Hepatocyte (in vitro differentiated cells): ENCODE data around the gene ITGA1. TPM values are rescaled to one million over a fixed set of nuclear protein-coding genes. Genes with fewer than 3 reads are reported as not detected.

Experiments used
- DNase-seq: peaks from one replicate; pipeline ENCODE4 v3.0.0-alpha.2; 2016; ENCODE audit warnings: low spot score
- H2AFZ ChIP-seq: fragments of 200-600 bp; sonication (generic); 2 replicates; pipeline ENCODE4 v1.6.0; 2016; ENCODE audit warnings: antibody characterized with exemption, mild to moderate bottlenecking
- H3K27ac ChIP-seq: fragments of 200-600 bp; sonication (generic); 2 replicates; pipeline ENCODE4 v1.5.1; 2016; ENCODE audit warnings: mild to moderate bottlenecking
- H3K27me3 ChIP-seq: fragments of 200-600 bp; sonication (generic); 2 replicates; pipeline ENCODE4 v1.6.1; 2016
- H3K36me3 ChIP-seq: fragments of 200-600 bp; sonication (generic); replicated peaks from 2 replicates; pipeline ENCODE4 v1.5.1; 2016; ENCODE audit warnings: low read depth; ENCODE audit not compliant: insufficient read depth
- H3K4me1 ChIP-seq: fragments of 200-600 bp; sonication (generic); 2 replicates; pipeline ENCODE4 v1.5.1; 2016; ENCODE audit warnings: mild to moderate bottlenecking, moderate library complexity; ENCODE audit not compliant: insufficient read depth
- H3K4me2 ChIP-seq: fragments of 200-600 bp; sonication (generic); 2 replicates; pipeline ENCODE4 v1.6.0; 2016
- H3K4me3 ChIP-seq: fragments of 200-600 bp; sonication (generic); 2 replicates; pipeline ENCODE4 v1.5.1; 2016; ENCODE audit warnings: mild to moderate bottlenecking
- H3K79me2 ChIP-seq: fragments of 200-600 bp; sonication (generic); 2 replicates; pipeline ENCODE4 v1.6.0; 2017; ENCODE audit warnings: mild to moderate bottlenecking
- H3K9me2 ChIP-seq: fragments of 200-600 bp; sonication (generic); replicated peaks from 2 replicates; pipeline ENCODE4 v1.6.0; 2017; ENCODE audit warnings: mild to moderate bottlenecking; ENCODE audit not compliant: insufficient read depth
- H3K9me3 ChIP-seq: fragments of 200-600 bp; sonication (generic); 2 replicates; pipeline ENCODE4 v1.5.1; 2016; ENCODE audit warnings: low read depth, mild to moderate bottlenecking
- H4K20me1 ChIP-seq: fragments of 200-600 bp; sonication (generic); 2 replicates; pipeline ENCODE4 v1.6.0; 2016; ENCODE audit warnings: mild to moderate bottlenecking; ENCODE audit not compliant: insufficient read depth, poor library complexity, severe bottlenecking
- CTCF ChIP-seq: fragments of 200-600 bp; sonication (generic); IDR thresholded peaks from 2 replicates; pipeline ENCODE4 v1.5.1; 2016; ENCODE audit warnings: antibody characterized with exemption, mild to moderate bottlenecking; ENCODE audit not compliant: poor library complexity
- EZH2 ChIP-seq: fragments of 200-600 bp; sonication (generic); IDR thresholded peaks from 2 replicates; pipeline ENCODE4 v1.6.1; 2016; ENCODE audit warnings: antibody characterized with exemption, mild to moderate bottlenecking, borderline replicate concordance
- EZH2phosphoT487 ChIP-seq: fragments of 200-600 bp; sonication (generic); IDR thresholded peaks from one replicate; pipeline ENCODE4 v1.6.1; 2018; ENCODE audit warnings: antibody characterized with exemption, mild to moderate bottlenecking, low read depth, moderate library complexity; ENCODE audit not compliant: unreplicated experiment, severe bottlenecking
- WGBS: methylation state at CpG from one replicate; pipeline ENCODE4 v1.1.6; 2016; ENCODE audit warnings: low lambda C conversion rate; ENCODE audit errors: missing lambda C conversion rate; 5-methylcytosine and 5-hydroxymethylcytosine counted together
- polyA plus RNA-seq: library from polyadenylated mRNA; unstranded; fragments of >200 nt; fragmentation: Nextera tagmentation; extraction: Ambion mirVana; gene quantifications from 2 replicates; pipeline ENCODE4 v1.2.1, GENCODE V29; 2016
- total RNA-seq: library from RNA; depleted of rRNA; stranded (reverse); fragments of >200 nt; gene quantifications from 2 replicates; pipeline ENCODE4 v1.2.3, GENCODE V29; 2014

ITGA1 gene
- total and polyA plus RNA-seq, 2 experiments from 2014 or later: 15.0 to 40.3 TPM

DNA sequence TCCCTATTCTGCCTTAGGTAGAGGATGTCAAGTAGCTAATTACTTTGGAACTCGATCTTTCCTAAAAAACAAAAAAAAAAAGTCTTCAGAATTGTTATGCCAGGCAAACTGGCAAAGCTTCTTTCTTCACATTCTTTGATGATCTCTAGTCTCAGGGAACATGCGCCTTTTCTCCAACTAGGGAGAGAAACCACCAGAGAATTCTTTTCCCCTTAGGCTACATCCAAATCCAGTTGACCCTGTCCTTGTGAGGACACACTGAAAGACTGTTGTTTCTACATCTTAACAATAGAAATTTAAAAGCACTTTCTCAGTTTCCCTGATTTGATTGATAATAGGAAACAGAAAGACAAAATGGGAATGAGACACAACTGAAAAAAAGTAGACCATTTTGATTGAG is 106.7 kb downstream of the ITGA1 start:
- WGBS: 91% methylated on average over 2 of the region's 2 CpGs
- peak overlapping the region; percentile 31 for H3K27ac ChIP-seq

GRCh38 chr5:52895075-52895474 is 107.4 kb downstream of the ITGA1 start:
- peaks cover 25% of the 10 kb centered on the region for H3K4me1 ChIP-seq
- DNase-seq: no peak
- H3K9me3 ChIP-seq: no peaks in the 10 kb centered on the region
- H4K20me1 ChIP-seq: no peaks in the 10 kb centered on the region
- WGBS: 27% methylated on average over 2 of the region's 2 CpGs
- H3K9me2 ChIP-seq: no peaks in the 10 kb centered on the region
- peak overlapping the region; percentile 31 for H3K27ac ChIP-seq
- no peak for TF ChIP-seq EZH2phosphoT487
- no peak for TF ChIP-seq CTCF
- no peak for TF ChIP-seq EZH2
- H3K79me2 ChIP-seq: no peaks in the 10 kb centered on the region
- no peak overlapping the region for H3K4me2 ChIP-seq
- no peak overlapping the region for H2AFZ ChIP-seq
- H3K4me3 ChIP-seq: no peak overlapping the region
- H3K27me3 ChIP-seq: no peaks in the 10 kb centered on the region
- no peaks in the 10 kb centered on the region for H3K36me3 ChIP-seq

More for the DNA sequence above, 106.7 kb downstream of the ITGA1 start:
- H2AFZ ChIP-seq: no peak overlapping the region
- no peaks in the 10 kb centered on the region for H3K27me3 ChIP-seq
- TF ChIP-seq EZH2phosphoT487: no peak
- TF ChIP-seq EZH2: no peak
- TF ChIP-seq CTCF: no peak
- DNase-seq: no peak
- H3K79me2 ChIP-seq: no peaks in the 10 kb centered on the region
- no peak overlapping the region for H3K4me3 ChIP-seq
- H3K4me2 ChIP-seq: no peak overlapping the region
- no peaks in the 10 kb centered on the region for H3K9me2 ChIP-seq
- peaks cover 25% of the 10 kb centered on the region for H3K4me1 ChIP-seq
- no peaks in the 10 kb centered on the region for H3K9me3 ChIP-seq
- no peaks in the 10 kb centered on the region for H3K36me3 ChIP-seq
- no peaks in the 10 kb centered on the region for H4K20me1 ChIP-seq

DNA sequence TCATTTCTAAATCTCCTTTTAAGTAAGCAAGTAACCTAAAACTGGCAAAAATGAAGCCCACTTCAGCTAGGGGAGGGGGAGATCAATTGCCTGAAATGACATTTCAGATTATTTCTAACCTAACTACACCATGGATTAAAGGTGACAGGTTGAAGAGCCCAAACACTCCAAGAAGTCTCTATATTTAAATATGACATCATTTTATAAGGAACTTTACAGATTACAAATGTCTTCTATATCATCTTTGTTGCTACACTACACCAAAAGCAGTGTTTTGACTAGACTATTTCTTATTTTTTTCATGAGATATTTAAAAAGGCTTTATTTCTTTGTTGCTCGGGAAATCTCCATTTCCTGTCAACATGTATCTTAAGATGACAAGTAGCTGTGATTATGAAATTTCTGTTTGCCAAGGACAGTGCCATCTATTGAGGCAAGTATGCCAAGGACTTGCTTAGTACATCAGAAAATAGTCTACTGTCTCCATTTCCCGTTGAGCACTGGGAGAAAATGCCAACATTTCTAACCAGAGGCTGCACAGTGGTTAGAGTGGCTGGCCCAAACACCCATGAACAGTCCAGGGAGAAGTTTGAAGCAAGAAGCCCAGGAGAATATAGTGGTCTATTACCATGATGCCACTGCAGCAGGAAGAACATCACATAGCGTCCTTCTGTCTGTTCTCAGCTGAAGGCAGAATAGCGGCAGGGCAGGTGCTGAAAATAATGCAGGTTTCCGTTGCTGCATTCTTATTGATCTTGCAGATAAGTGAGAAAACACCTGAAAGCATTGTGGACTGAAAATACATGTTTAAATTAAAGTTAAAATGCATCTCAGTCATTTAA is 108.1 kb downstream of the ITGA1 start:
- WGBS: 82% methylated on average over 5 of the region's 5 CpGs
- H3K27ac ChIP-seq: peak overlapping the region; percentile 31
- no peak overlapping the region for H2AFZ ChIP-seq

More for the DNA sequence above, 108.1 kb downstream of the ITGA1 start:
- no peaks in the 10 kb centered on the region for H3K9me3 ChIP-seq
- H3K4me3 ChIP-seq: no peak overlapping the region
- TF ChIP-seq EZH2 (no peak), EZH2phosphoT487 (no peak), CTCF (no peak)
- DNase-seq: no peak
- H3K4me1 ChIP-seq: peaks cover 25% of the 10 kb centered on the region
- no peaks in the 10 kb centered on the region for H3K79me2 ChIP-seq
- H4K20me1 ChIP-seq: no peaks in the 10 kb centered on the region
- no peaks in the 10 kb centered on the region for H3K27me3 ChIP-seq
- H3K9me2 ChIP-seq: no peaks in the 10 kb centered on the region
- no peaks in the 10 kb centered on the region for H3K36me3 ChIP-seq
- H3K4me2 ChIP-seq: no peak overlapping the region
